A673 (cell line): ENCODE results near the gene FAM210A.

Experiments
- EZH2 ChIP-seq: fragments of 200-600 bp; sonication (generic); IDR thresholded peaks from 2 replicates; pipeline ENCODE4 v1.6.1; 2017; ENCODE audit warnings: borderline replicate concordance, low read depth, mild to moderate bottlenecking, mixed read lengths, antibody characterized with exemption, low read length; ENCODE audit not compliant: poor library complexity, severe bottlenecking
- TF ChIP-seq, protein P1 (sequence below): fragments of 300-800, 200-600 bp; sonication (generic); conservative IDR thresholded peaks from 2 replicates; pipeline ENCODE4 v1.5.1; 2017; ENCODE audit warnings: low read depth, mild to moderate bottlenecking, antibody characterized with exemption, low read length, moderate library complexity, mixed read lengths

GRCh38 chr18:13641551-13642439, 84.6 kb downstream of the FAM210A start:
- TF ChIP-seq, protein P1, sequence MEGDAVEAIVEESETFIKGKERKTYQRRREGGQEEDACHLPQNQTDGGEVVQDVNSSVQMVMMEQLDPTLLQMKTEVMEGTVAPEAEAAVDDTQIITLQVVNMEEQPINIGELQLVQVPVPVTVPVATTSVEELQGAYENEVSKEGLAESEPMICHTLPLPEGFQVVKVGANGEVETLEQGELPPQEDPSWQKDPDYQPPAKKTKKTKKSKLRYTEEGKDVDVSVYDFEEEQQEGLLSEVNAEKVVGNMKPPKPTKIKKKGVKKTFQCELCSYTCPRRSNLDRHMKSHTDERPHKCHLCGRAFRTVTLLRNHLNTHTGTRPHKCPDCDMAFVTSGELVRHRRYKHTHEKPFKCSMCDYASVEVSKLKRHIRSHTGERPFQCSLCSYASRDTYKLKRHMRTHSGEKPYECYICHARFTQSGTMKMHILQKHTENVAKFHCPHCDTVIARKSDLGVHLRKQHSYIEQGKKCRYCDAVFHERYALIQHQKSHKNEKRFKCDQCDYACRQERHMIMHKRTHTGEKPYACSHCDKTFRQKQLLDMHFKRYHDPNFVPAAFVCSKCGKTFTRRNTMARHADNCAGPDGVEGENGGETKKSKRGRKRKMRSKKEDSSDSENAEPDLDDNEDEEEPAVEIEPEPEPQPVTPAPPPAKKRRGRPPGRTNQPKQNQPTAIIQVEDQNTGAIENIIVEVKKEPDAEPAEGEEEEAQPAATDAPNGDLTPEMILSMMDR, result no peak
- TF ChIP-seq EZH2, result no peak
